Osteoblast (primary cell): ENCODE data around the gene NT5DC3. TPM values are rescaled to one million over a fixed set of nuclear protein-coding genes. Genes with fewer than 3 reads are reported as not detected.

Experiments used
- DNase-seq: peaks from one replicate; pipeline ENCODE4 v3.0.0; 2011; ENCODE audit warnings: low spot score, mixed read lengths; ENCODE audit not compliant: insufficient read length; ENCODE audit errors: missing footprints
- H2AFZ ChIP-seq: 2 replicates; pipeline ENCODE4 v1.6.0; 2011; ENCODE audit warnings: mild to moderate bottlenecking, low read length
- H3K27ac ChIP-seq: 2 replicates; pipeline ENCODE4 v1.5.1; 2011; ENCODE audit warnings: mild to moderate bottlenecking, low read depth, low read length, moderate library complexity
- H3K27me3 ChIP-seq: 2 replicates; pipeline ENCODE4 v1.6.0; 2012; ENCODE audit warnings: mild to moderate bottlenecking, control low read depth, inconsistent platforms, low read length, moderate library complexity; ENCODE audit not compliant: insufficient read depth
- H3K36me3 ChIP-seq: 2 replicates; pipeline ENCODE4 v1.5.1; 2011; ENCODE audit warnings: mild to moderate bottlenecking, low read length, control low read depth, moderate library complexity; ENCODE audit not compliant: insufficient read depth
- H3K4me1 ChIP-seq: 2 replicates; pipeline ENCODE4 v1.5.1; 2011; ENCODE audit warnings: mild to moderate bottlenecking, low read length, control low read depth, moderate library complexity; ENCODE audit not compliant: insufficient read depth
- H3K4me2 ChIP-seq: 2 replicates; pipeline ENCODE4 v1.6.0; 2011; ENCODE audit warnings: mild to moderate bottlenecking, low read length; ENCODE audit not compliant: insufficient read depth
- H3K4me3 ChIP-seq: fragments of 200-600 bp; sonication (generic); 3 replicates; pipeline ENCODE4 v1.5.1; 2012; ENCODE audit warnings: mild to moderate bottlenecking, low read length, inconsistent platforms; ENCODE audit not compliant: insufficient read depth
- H3K79me2 ChIP-seq: 2 replicates; pipeline ENCODE4 v1.6.0; 2012; ENCODE audit warnings: mild to moderate bottlenecking, low read length, control low read depth, inconsistent platforms; ENCODE audit not compliant: insufficient read depth
- H3K9me3 ChIP-seq: 2 replicates; pipeline ENCODE4 v1.5.1; 2011; ENCODE audit warnings: low read depth, low read length, control low read depth
- H4K20me1 ChIP-seq: 2 replicates; pipeline ENCODE4 v1.6.0; 2012; ENCODE audit warnings: mild to moderate bottlenecking, low read length, control low read depth; ENCODE audit not compliant: insufficient read depth
- total RNA-seq: library from RNA; depleted of rRNA; stranded (reverse); fragments of >200 nt; gene quantifications from 2 replicates; pipeline ENCODE4 v1.2.3, GENCODE V29; 2012
- TF ChIP-seq, protein P1 (sequence below): IDR thresholded peaks from 2 replicates; pipeline ENCODE4 v1.5.1; 2011; ENCODE audit warnings: mild to moderate bottlenecking, low read depth, low read length, moderate library complexity; ENCODE audit errors: extremely low read depth

Gene NT5DC3
- total RNA-seq: 10.1 and 10.6 TPM in 2 replicates

DNA sequence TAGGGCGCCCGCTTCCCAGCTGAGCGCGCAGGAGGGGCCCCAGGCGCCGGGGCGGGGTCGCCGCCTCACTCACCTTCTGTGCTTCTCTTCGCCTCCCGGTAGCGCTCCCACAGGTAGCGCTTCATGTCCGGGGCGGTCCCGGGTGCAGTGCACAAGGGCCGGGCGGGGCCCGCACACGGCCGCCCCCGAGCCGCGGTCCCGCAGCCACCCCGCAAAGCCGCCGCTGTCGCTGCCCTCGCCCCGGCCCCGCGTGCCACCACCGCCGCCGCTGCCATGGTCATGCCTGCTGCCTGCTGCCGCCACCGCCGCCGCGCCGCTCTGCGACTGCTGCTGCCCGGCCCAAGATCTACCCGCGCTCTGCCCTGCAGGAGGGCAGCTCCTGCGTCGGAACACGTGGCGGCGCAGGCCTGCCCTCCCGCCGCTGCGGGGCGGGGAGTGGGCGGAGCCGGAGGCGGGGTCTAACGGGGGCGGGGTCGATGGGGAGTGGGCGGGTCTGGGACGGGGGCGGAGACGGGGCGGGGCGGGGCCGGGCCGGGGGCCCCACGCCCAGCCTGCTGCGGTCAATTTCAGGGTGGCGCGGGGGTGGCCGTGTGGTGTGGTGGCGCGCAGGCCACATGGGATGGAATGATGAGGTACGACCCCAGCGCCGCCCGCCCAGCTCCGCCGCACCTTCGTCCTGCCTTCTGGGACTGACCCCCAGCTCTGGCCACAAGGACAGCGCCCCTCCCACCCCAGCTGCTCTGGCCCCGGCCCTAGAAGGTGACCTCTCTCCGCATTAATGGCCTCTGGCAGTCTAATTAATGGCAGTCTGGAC is at the start of gene NT5DC3:
TSS of gene NT5DC3 (minus strand) at position 359 of the 814 bp plus-strand sequence. CDS start at position 281, 78 bp downstream.
- Histone ChIP-seq H3K36me3 (no peaks in the 10 kb centered on the region), H3K4me3 (peak within 1 kb of the TSS; percentile 86), H3K27ac (peak within 1 kb of the TSS; percentile 17), H3K27me3 (no peaks in the 10 kb centered on the region), H3K4me2 (peak within 1 kb of the TSS; percentile 90), H3K4me1 (peaks cover 15% of the 10 kb centered on the region), H3K9me3 (no peaks in the 10 kb centered on the region), H4K20me1 (peaks cover 12% of the 10 kb centered on the region), H2AFZ (peak within 1 kb of the TSS; percentile 88), H3K79me2 (peaks cover 45% of the 10 kb centered on the region)
- DNase-seq: peak; percentile 96
- TF ChIP-seq, protein P1, sequence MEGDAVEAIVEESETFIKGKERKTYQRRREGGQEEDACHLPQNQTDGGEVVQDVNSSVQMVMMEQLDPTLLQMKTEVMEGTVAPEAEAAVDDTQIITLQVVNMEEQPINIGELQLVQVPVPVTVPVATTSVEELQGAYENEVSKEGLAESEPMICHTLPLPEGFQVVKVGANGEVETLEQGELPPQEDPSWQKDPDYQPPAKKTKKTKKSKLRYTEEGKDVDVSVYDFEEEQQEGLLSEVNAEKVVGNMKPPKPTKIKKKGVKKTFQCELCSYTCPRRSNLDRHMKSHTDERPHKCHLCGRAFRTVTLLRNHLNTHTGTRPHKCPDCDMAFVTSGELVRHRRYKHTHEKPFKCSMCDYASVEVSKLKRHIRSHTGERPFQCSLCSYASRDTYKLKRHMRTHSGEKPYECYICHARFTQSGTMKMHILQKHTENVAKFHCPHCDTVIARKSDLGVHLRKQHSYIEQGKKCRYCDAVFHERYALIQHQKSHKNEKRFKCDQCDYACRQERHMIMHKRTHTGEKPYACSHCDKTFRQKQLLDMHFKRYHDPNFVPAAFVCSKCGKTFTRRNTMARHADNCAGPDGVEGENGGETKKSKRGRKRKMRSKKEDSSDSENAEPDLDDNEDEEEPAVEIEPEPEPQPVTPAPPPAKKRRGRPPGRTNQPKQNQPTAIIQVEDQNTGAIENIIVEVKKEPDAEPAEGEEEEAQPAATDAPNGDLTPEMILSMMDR: no peak

DNA sequence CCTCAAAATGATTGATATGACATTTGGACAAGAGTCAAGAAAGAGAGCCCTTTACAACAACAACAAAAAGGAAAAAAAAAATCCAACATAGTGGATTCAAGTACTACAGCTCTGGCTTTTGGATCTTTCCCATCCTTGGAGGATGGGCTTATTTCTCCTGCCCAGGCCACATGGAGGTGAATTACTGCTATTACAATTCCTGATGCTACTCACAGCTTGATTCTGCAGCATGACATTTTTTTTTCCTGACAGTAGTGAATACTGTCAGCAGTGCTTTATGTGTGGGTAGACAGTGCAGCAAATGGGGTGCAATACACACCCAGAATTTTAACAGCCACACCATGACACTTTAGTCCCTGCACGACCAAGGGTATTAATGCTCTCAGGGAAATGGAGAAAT is 46.7 kb upstream of the NT5DC3 start:
- no peaks in the 10 kb centered on the region for H3K36me3 ChIP-seq
- TF ChIP-seq, protein P1: no peak
- H3K9me3 ChIP-seq: no peaks in the 10 kb centered on the region
- no peak overlapping the region for H3K27ac ChIP-seq
- H3K4me3 ChIP-seq: no peak overlapping the region
- H3K4me1 ChIP-seq: peaks cover 3% of the 10 kb centered on the region
- no peaks in the 10 kb centered on the region for H3K79me2 ChIP-seq
- no peak for DNase-seq
- H3K27me3 ChIP-seq: no peaks in the 10 kb centered on the region
- H2AFZ ChIP-seq: no peak overlapping the region
- H3K4me2 ChIP-seq: no peak overlapping the region
- no peaks in the 10 kb centered on the region for H4K20me1 ChIP-seq

DNA sequence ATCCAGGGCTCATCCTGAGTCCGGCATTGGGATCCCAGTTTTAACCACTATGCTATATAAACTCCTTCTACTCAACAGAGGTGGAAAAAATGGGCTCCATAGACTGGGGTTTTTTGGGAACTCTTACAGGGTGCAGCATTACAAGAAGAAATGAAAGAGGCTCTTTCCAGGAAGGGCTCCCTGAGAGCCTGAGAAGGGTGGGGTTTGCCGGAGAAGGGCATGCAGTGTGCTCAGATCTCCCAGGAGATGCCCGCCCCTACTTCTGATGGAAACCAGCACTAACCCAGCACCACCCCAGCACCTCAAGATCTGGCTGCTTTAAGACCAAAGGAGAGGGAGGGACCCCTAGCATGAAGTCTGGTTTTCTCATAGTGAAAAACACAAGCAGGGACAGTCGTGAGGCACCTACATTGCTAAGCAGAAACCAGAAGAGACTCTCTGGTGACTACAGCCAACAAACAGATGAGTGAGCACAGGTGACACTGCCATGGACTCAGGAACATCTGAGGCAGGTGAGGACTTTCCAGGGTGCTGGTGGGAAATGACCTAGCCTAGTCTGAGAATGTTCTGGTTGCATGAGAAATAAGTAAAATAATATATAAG is 45.3 kb upstream of the NT5DC3 start:
- Histone ChIP-seq H3K27me3 (no peaks in the 10 kb centered on the region), H4K20me1 (no peaks in the 10 kb centered on the region), H3K4me3 (no peak overlapping the region), H3K79me2 (no peaks in the 10 kb centered on the region), H3K36me3 (no peaks in the 10 kb centered on the region), H3K9me3 (no peaks in the 10 kb centered on the region), H3K4me2 (no peak overlapping the region), H2AFZ (no peak overlapping the region), H3K4me1 (peaks cover 3% of the 10 kb centered on the region), H3K27ac (no peak overlapping the region)
- DNase-seq: no peak
- TF ChIP-seq, protein P1: no peak

DNA sequence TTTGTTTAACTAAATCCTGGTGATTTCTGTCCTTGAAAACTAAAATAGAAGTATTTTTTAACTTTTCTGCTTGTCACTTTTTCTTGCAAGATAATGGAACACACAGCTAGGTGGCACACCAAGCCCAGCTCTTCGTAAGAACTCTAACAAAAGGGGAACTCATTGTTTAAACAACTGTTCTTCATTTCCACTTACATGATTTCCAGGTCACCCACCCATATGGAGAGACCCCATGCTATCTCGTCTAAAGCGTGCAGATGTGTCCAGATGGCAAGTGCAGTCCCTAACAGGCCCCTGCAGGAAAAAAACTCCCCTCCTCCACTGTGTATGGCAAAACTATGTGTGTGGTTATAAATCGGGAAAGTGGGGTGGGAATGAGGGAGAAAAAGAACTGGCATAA is 43.3 kb upstream of the NT5DC3 start:
- Histone ChIP-seq H3K4me3 (no peak overlapping the region), H3K4me2 (peak overlapping the region; percentile 44), H3K9me3 (no peaks in the 10 kb centered on the region), H3K27me3 (no peaks in the 10 kb centered on the region), H3K27ac (no peak overlapping the region), H2AFZ (peak overlapping the region; percentile 75), H3K36me3 (no peaks in the 10 kb centered on the region), H3K4me1 (peaks cover 3% of the 10 kb centered on the region), H3K79me2 (no peaks in the 10 kb centered on the region), H4K20me1 (no peaks in the 10 kb centered on the region)
- DNase-seq: peak; percentile 36
- TF ChIP-seq, protein P1: peak; percentile 64
